SH-SY5Y (cell line): Measurements from ENCODE around the gene PDX1.

Source experiments
- GATA2 ChIP-seq: IDR thresholded peaks from 2 replicates; pipeline ENCODE4 v1.6.1; 2011; ENCODE audit warnings: mild to moderate bottlenecking, low read depth, low read length
- GATA3 ChIP-seq: IDR thresholded peaks from 2 replicates; pipeline ENCODE4 v1.6.1; 2011; ENCODE audit warnings: low read depth, mild to moderate bottlenecking, low read length, moderate library complexity

- TF ChIP-seq GATA2: no peak
- no peak for TF ChIP-seq GATA3
Observed at GRCh38 chr13:27889471-27889870, 30.3 kb upstream of the PDX1 start.
